Aorta (tissue), 5 donors: ENCODE measurements around the gene LRRFIP1. TPM values are rescaled to one million over a fixed set of nuclear protein-coding genes. Genes with fewer than 3 reads are reported as not detected.
A peak's percentile ranks its signal among the peaks of the same experiment; 100 is the strongest.

Experiments
- ATAC-seq: fragments of 200-7000 bp; cut with Tn5 transposase; one replicate; pipeline ENCODE4 v1.9.1; 2022; ENCODE audit warnings: moderate library complexity; ENCODE audit not compliant: low FRiP score
- DNase-seq, 2 donors: peaks; one replicate each; pipeline ENCODE4 v3.0.0-alpha.2; 2020
- H3K27ac ChIP-seq, 2 donors: one replicate each; pipeline ENCODE4 v1.5.1; 2013; ENCODE audit warnings: low read length in 2 of 2, mild to moderate bottlenecking in 2 of 2, moderate library complexity in 2 of 2, control low read depth in 1 of 2, inconsistent platforms in 1 of 2, low read depth in 1 of 2
- H3K27me3 ChIP-seq, 2 donors: one replicate each; pipeline ENCODE4 v1.6.1; 2013; ENCODE audit warnings: control low read depth in 1 of 2, low read length in 1 of 2, mild to moderate bottlenecking in 1 of 2, moderate library complexity in 1 of 2; ENCODE audit not compliant: insufficient read depth in 2 of 2, control insufficient read depth in 1 of 2
- H3K36me3 ChIP-seq, 2 donors: one replicate each; pipeline ENCODE4 v1.6.1; 2013; ENCODE audit warnings: control low read depth in 1 of 2, low read length in 1 of 2, mild to moderate bottlenecking in 1 of 2; ENCODE audit not compliant: insufficient read depth in 2 of 2, control insufficient read depth in 1 of 2
- H3K4me1 ChIP-seq, 2 donors: one replicate each; pipeline ENCODE4 v1.6.1; 2013; ENCODE audit warnings: low read length in 2 of 2, control low read depth in 1 of 2, mild to moderate bottlenecking in 1 of 2, moderate library complexity in 1 of 2; ENCODE audit not compliant: insufficient read depth in 2 of 2, control insufficient read depth in 1 of 2
- H3K4me3 ChIP-seq, 2 donors: one replicate each; pipeline ENCODE4 v1.5.1; 2013; ENCODE audit warnings: low read length in 2 of 2, control low read depth in 1 of 2, mild to moderate bottlenecking in 1 of 2
- H3K9me3 ChIP-seq: one replicate; pipeline ENCODE4 v1.6.1; 2013; ENCODE audit warnings: mild to moderate bottlenecking, low read length; ENCODE audit not compliant: control insufficient read depth
- WGBS, 2 donors: extraction: QIAGEN DNeasy Blood & Tissue Kit; methylation state at CpG; one replicate each; pipeline ENCODE4 v1.1.7; 2013; 5-methylcytosine and 5-hydroxymethylcytosine counted together
- intact Hi-C, 2 donors: fragments of 100-400 bp; cut with DNase I; formaldehyde crosslinking; loops; one replicate each; pipeline versions ENCODE4 v1.14.2 to v1.15.0; 2022
- polyA plus RNA-seq, 2 donors: library from polyadenylated mRNA; stranded (reverse); fragments of 200-250 nt; gene quantifications; one replicate each; pipeline ENCODE4 v1.2.3, GENCODE V29; 2013
- total RNA-seq, 2 donors: library from RNA; stranded (reverse); fragmentation: NEBNext Ultra II Directional; extraction: Animal tissue kit (Norgen Biotek cat#: 25700); gene quantifications; one replicate each; pipeline ENCODE4 v1.2.1, GENCODE V29; 2021
- donor health status: healthy with polysubstance abuse.
- donor health status: Bipolar disorder and iron deficiency.
- donor health status: DM: no; HTN: no; CAD: no.
- donor health status: DM: no; HTN: no; CAD: no.
- donor health status: DM: yes; HTN: yes; CAD: no.

LRRFIP1 gene
- total and polyA plus RNA-seq, 4 donors: 100 to 348 (median 169) TPM

- peaks cover 0 to 2% of the 10 kb centered on the region in 2 donors for H3K4me1 ChIP-seq
- no peaks in the 10 kb centered on the region for H3K9me3 ChIP-seq
- intact Hi-C loops: no loop called here
- ATAC-seq (no peak), DNase-seq (no peak)
- no peak overlapping the region for H3K4me3 ChIP-seq
- peaks cover 2% of the 10 kb centered on the region in 2 donors for H3K36me3 ChIP-seq
- no peaks in the 10 kb centered on the region for H3K27me3 ChIP-seq
- no peak overlapping the region for H3K27ac ChIP-seq
- WGBS, 2 donors: 93% methylated on average over 12 of the region's 12 CpGs
These were observed 13.2 kb downstream of the LRRFIP1 start for GRCh38 chr2:237640493-237640998.

GRCh38 chr2:237642038-237642734 is 14.8 kb downstream of the LRRFIP1 start:
- Histone ChIP-seq H3K27me3 (no peaks in the 10 kb centered on the region), H3K4me3 (no peak overlapping the region), H3K27ac (no peak overlapping the region), H3K9me3 (no peaks in the 10 kb centered on the region), H3K4me1 (peaks cover under 1 to 5% of the 10 kb centered on the region in 2 donors), H3K36me3 (peaks cover 2% of the 10 kb centered on the region in 2 donors)
- intact Hi-C loops: no loop called here
- ATAC-seq: no peak
- 97% methylated on average over 12 of the region's 12 CpGs for WGBS, 2 donors
- no peak for DNase-seq

GRCh38 chr2:237643066-237643465 is 15.7 kb downstream of the LRRFIP1 start:
- intact Hi-C loops: no loop called here
- H3K27me3 ChIP-seq: no peaks in the 10 kb centered on the region
- H3K36me3 ChIP-seq: peaks cover 2% of the 10 kb centered on the region in 2 donors
- no peak overlapping the region for H3K4me3 ChIP-seq
- WGBS, 2 donors: 94 to 95% methylated on average over 13 of the region's 13 CpGs
- no peak for ATAC-seq
- peaks cover 3 to 6% of the 10 kb centered on the region in 2 donors for H3K4me1 ChIP-seq
- H3K27ac ChIP-seq: no peak overlapping the region
- peak in 1 of 2 donors; percentile 40 for DNase-seq
- H3K9me3 ChIP-seq: no peaks in the 10 kb centered on the region

GRCh38 chr2:237643582-237644380 is 16.4 kb downstream of the LRRFIP1 start:
- H3K4me3 ChIP-seq: no peak overlapping the region
- H3K9me3 ChIP-seq: no peaks in the 10 kb centered on the region
- no peaks in the 10 kb centered on the region for H3K27me3 ChIP-seq
- no peak overlapping the region for H3K27ac ChIP-seq
- WGBS, 2 donors: 80 to 82% methylated on average over 14 of the region's 14 CpGs
- peaks cover 2% of the 10 kb centered on the region in 2 donors for H3K36me3 ChIP-seq
- intact Hi-C loops: no loop called here
- no peak for ATAC-seq
- DNase-seq: peak in 1 of 2 donors; percentile 33
- H3K4me1 ChIP-seq: peaks cover 3 to 6% of the 10 kb centered on the region in 2 donors

GRCh38 chr2:237644381-237644703 is 17.0 kb downstream of the LRRFIP1 start:
- intact Hi-C loops: no loop called here
- 91 to 95% methylated on average over 5 of the region's 5 CpGs for WGBS, 2 donors
- DNase-seq: peak in 1 of 2 donors; percentile 12
- peaks cover 3 to 6% of the 10 kb centered on the region in 2 donors for H3K4me1 ChIP-seq
- peaks cover 2% of the 10 kb centered on the region in 2 donors for H3K36me3 ChIP-seq
- no peak for ATAC-seq
- H3K4me3 ChIP-seq: no peak overlapping the region
- H3K27ac ChIP-seq: no peak overlapping the region
- no peaks in the 10 kb centered on the region for H3K27me3 ChIP-seq
- H3K9me3 ChIP-seq: no peaks in the 10 kb centered on the region

- H3K27me3 ChIP-seq: no peaks in the 10 kb centered on the region
- H3K27ac ChIP-seq: no peak overlapping the region
- H3K36me3 ChIP-seq: peaks cover 2% of the 10 kb centered on the region in 2 donors
- no peak for ATAC-seq
- no peaks in the 10 kb centered on the region for H3K9me3 ChIP-seq
- intact Hi-C loops: no loop called here
- WGBS, 2 donors: 96% methylated on average over 8 of the region's 8 CpGs
- H3K4me3 ChIP-seq: no peak overlapping the region
- peak in 1 of 2 donors; percentile 70 for DNase-seq
- peaks cover 3 to 6% of the 10 kb centered on the region in 2 donors for H3K4me1 ChIP-seq
These were observed 17.9 kb downstream of the LRRFIP1 start for GRCh38 chr2:237645261-237645660.

GRCh38 chr2:237647176-237648015 is 20.0 kb downstream of the LRRFIP1 start:
- DNase-seq: peak in 1 of 2 donors; percentile 43
- Histone ChIP-seq H3K27ac (peak overlapping the region; percentile 37 to 86), H3K4me1 (peaks cover 3 to 9% of the 10 kb centered on the region in 2 donors), H3K4me3 (no peak overlapping the region), H3K9me3 (no peaks in the 10 kb centered on the region), H3K27me3 (no peaks in the 10 kb centered on the region), H3K36me3 (peaks cover 2% of the 10 kb centered on the region in 2 donors)
- 60 to 62% methylated on average over 15 to 20 of the region's 20 CpGs for WGBS, 2 donors
- intact Hi-C loops: no loop called here
- no peak for ATAC-seq

GRCh38 chr2:237648016-237648381 is 20.6 kb downstream of the LRRFIP1 start:
- H3K9me3 ChIP-seq: no peaks in the 10 kb centered on the region
- peaks cover 2% of the 10 kb centered on the region in 2 donors for H3K36me3 ChIP-seq
- DNase-seq (peak in 1 of 2 donors; percentile 72), ATAC-seq (peak; percentile 70)
- H3K4me3 ChIP-seq: no peak overlapping the region
- H3K27ac ChIP-seq: peak overlapping the region; percentile 37 to 86
- H3K27me3 ChIP-seq: no peaks in the 10 kb centered on the region
- intact Hi-C loops: no loop called here
- WGBS, 2 donors: 5 to 7% methylated on average over 9 of the region's 9 CpGs
- H3K4me1 ChIP-seq: peaks cover 3 to 9% of the 10 kb centered on the region in 2 donors
